ENCODE measurements around the gene PRDX5. TPM values are rescaled to one million over a fixed set of nuclear protein-coding genes. Genes with fewer than 3 reads are reported as not detected.
A peak's percentile ranks its signal among the peaks of the same experiment; 100 is the strongest.

PRDX5 gene
- total RNA-seq, 1 donor from 2014 or later: 357 TPM

DNA sequence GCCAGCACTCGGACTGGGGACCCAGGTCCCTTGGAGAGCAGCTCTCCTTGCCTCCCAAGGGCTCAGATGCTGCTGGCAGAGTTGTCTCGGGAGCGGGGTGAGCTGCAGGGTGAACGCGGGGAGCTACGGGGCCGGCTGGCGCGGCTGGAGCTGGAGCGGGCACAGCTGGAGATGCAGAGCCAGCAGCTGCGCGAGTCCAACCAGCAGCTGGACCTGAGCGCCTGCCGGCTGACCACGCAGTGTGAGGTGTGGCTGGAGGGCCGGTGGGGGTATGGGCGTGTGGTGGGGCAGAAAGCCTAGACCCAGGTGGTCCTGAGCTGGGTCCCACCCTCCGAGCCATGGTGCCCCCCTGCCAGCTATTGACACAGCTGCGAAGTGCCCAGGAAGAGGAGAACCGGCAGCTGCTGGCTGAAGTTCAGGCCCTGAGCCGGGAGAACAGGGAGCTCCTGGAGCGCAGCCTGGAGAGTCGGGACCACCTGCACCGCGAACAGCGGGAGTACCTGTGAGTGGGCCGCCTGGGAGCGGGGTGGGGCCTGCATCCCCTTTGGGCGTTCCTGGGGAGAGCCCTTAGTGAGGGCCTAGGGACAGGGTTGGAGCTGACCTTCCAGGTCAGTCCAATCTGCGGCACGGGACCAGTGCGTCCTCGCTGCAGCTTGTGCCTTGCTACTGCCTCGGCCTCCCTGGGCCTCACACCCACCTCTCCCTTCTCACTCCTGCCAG, 35.2 kb downstream of the PRDX5 start:
- H3K4me3 ChIP-seq (ENCODE audit: low read depth, low read length): no peak overlapping the region
- no peak for DNase-seq (ENCODE audit: low read depth)
- TF ChIP-seq, protein P1, sequence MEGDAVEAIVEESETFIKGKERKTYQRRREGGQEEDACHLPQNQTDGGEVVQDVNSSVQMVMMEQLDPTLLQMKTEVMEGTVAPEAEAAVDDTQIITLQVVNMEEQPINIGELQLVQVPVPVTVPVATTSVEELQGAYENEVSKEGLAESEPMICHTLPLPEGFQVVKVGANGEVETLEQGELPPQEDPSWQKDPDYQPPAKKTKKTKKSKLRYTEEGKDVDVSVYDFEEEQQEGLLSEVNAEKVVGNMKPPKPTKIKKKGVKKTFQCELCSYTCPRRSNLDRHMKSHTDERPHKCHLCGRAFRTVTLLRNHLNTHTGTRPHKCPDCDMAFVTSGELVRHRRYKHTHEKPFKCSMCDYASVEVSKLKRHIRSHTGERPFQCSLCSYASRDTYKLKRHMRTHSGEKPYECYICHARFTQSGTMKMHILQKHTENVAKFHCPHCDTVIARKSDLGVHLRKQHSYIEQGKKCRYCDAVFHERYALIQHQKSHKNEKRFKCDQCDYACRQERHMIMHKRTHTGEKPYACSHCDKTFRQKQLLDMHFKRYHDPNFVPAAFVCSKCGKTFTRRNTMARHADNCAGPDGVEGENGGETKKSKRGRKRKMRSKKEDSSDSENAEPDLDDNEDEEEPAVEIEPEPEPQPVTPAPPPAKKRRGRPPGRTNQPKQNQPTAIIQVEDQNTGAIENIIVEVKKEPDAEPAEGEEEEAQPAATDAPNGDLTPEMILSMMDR (conservative IDR thresholded peaks at IDR 0.05; ENCODE audit: low read depth, low read length): no peak

DNA sequence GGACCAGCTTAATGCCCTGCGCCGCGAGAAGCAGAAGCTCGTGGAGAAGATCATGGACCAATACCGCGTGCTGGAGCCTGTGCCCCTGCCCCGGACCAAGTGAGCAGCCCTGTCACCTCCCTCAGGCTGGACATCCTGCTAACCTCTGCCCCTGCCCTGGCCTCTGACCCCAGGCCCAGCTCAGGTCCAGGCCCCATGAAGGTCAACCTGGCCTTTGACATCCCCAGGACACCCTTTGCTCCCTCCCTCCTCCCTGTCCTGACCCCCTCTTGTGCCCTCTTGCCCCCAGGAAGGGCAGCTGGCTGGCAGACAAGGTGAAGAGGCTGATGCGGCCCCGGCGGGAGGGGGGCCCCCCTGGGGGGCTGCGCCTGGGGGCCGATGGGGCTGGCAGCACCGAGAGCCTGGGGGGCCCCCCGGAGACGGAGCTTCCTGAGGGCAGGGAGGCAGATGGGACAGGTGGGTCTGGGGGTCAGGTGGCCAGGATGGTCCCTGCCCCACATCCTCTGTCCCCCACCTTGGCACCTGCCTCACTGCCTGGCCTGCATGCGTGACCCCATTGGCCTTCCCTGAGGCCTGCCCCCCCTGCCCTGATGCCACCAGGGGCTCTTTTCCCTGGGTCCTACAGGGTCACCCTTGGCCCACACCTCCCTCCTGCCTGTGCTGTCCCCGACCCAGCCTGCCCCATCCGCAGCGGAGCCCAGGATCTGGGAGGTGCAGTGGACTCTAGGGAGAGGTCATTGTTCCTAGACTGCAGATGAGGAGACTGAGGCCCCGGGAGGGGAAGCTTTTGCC, 36.0 kb downstream of the PRDX5 start:
- DNase-seq (ENCODE audit: low read depth): no peak
- TF ChIP-seq, protein P1 (conservative IDR thresholded peaks at IDR 0.05; ENCODE audit: low read depth, low read length): no peak
- H3K4me3 ChIP-seq (ENCODE audit: low read depth, low read length): no peak overlapping the region

DNA sequence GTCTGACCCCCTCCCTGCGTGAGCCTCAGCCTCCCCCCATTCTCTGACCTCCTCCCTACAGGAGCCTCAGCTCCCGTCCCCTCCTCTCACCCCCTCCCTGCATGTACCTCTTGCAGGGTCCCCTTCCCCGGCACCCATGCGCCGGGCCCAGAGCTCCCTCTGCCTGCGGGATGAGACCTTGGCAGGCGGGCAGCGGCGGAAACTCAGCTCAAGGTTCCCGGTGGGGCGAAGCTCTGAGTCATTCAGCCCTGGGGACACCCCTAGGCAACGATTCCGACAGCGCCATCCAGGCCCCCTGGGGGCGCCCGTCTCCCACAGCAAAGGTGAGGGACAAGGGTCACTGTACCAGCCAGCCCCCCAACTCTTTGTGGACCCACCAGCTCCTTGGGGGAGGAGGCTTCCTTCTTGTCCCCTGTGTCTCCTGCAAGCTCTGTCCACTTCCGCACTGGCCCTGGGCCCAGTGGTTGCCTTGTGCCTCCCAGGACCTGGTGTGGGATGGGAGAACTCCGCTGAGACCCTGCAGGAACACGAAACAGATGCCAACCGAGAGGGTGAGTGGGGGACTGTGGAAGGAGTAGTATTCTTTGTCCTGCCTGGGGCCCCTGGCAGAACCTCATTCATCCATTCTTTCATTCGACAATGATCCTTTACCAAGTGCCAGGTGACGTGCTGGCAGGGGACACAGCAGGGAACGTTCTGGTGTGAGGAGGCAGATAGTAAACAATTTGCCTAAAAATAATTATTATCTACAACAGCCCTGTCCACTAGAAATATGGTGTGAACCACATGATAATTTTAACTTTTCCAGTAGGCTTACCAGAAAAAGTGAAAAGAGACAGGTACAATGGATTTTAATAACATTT, 37.4 kb downstream of the PRDX5 start:
- TF ChIP-seq, protein P1 (conservative IDR thresholded peaks at IDR 0.05; ENCODE audit: low read depth, low read length): peak; percentile 86
- H3K4me3 ChIP-seq (ENCODE audit: low read depth, low read length): peak overlapping the region; percentile 55
- no peak for DNase-seq (ENCODE audit: low read depth)

DNA sequence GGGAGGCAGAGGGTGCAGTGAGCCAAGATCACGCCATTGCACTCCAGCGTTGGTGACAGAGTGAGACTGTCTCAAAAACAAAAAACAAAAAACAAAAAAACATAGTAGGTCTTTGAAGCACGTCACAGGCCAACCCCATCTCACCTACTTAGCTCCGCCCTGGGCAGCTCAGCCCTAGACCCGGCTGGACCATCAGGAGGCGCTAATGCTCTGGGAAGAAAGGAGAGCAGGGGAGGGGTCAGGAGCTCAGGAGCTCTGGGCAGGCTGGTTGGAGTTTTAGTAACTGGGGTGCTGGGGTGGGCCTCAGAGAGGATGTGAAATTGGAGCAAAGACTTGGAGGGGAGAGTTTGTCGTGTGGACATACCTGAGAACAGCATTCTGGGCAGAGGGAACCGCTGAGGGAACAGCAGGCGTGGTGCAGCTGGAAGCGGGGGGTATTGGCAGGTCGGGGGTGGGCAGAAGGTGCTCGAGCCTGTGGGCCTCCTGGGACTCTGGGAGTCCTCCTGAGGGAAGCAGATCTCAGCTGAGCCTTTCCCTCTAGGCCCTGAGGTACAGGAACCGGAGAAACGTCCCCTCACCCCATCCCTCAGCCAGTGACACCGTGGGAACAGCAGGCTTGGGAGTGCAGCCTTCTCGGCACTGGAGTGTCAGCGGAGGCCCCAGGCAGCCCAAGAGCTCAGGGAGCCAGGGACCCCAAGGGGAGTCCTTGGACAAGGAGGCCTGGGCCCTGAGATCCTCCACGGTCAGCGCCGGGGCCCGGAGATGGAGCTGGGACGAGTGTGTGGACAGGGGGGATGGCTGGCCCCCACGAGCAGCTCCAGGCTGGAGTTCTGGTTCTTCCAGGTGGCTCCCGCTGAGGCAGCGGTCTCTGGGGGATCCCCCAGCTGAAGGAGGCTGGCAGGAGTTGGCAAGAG, 38.8 kb downstream of the PRDX5 start:
- TF ChIP-seq, protein P1 (conservative IDR thresholded peaks at IDR 0.05; ENCODE audit: low read depth, low read length): peak; percentile 56
- no peak for DNase-seq (ENCODE audit: low read depth)
- no peak overlapping the region for H3K4me3 ChIP-seq (ENCODE audit: low read depth, low read length)

DNA sequence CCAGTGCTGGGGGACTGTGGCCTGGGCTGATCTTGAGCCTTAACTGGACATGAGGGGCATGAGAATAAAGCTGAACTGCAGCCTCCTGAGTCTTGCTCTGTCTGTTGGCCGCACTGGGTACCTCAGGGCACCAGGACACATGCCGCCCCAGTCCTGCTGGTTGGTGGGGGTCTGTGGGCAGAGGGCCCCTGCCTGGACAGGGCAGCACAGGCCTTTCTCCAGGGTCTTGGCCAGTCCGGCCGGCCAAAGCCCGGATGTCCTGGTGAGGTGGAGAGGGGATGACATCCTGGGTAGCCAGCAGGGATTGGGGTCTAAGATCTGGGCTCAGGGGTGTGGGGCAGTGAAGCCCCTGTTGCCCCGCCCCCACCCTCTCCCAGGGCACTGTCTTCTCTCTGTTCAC, 39.5 kb downstream of the PRDX5 start:
- DNase-seq (ENCODE audit: low read depth): no peak
- H3K4me3 ChIP-seq (ENCODE audit: low read depth, low read length): no peak overlapping the region
- TF ChIP-seq, protein P1 (conservative IDR thresholded peaks at IDR 0.05; ENCODE audit: low read depth, low read length): no peak

All from epithelial cell of proximal tubule (primary cell).